Skin of body (tissue), 2 donors: ENCODE data around the gene SRF. TPM values are rescaled to one million over a fixed set of nuclear protein-coding genes. Genes with fewer than 3 reads are reported as not detected.
"Not testable (repeated sequence)": the region's sequence is repeated elsewhere in the genome, so short reads cannot be mapped to it uniquely, and the experiment has no call there.

Experiments used
- DNase-seq: peaks from one replicate; lab custom pipeline; 2025; lab: John Stamatoyannopoulos, UW
- total RNA-seq: library from RNA; depleted of rRNA; stranded (reverse); fragments of >200 nt; gene quantifications from one replicate; pipeline ENCODE4 v1.2.3, GENCODE V29; 2014

SRF gene
- 12.5 TPM for total RNA-seq

GRCh38 chr6:43170931-43171706 is at the start of gene SRF:
Gene SRF (plus strand): TSS chr6:43171269. CDS start chr6:43171657, 388 bp downstream.
- peak; percentile 99 for DNase-seq

- no peak for DNase-seq
These were observed 48.9 kb upstream of the SRF start for GRCh38 chr6:43122146-43122545.

GRCh38 chr6:43123461-43124314 is 47.4 kb upstream of the SRF start:
- DNase-seq, result peak; percentile 58

- no peak for DNase-seq
These were observed 46.6 kb upstream of the SRF start for GRCh38 chr6:43124481-43124880.

GRCh38 chr6:43125119-43125518 is 46.0 kb upstream of the SRF start:
- peak; percentile 75 for DNase-seq

DNA sequence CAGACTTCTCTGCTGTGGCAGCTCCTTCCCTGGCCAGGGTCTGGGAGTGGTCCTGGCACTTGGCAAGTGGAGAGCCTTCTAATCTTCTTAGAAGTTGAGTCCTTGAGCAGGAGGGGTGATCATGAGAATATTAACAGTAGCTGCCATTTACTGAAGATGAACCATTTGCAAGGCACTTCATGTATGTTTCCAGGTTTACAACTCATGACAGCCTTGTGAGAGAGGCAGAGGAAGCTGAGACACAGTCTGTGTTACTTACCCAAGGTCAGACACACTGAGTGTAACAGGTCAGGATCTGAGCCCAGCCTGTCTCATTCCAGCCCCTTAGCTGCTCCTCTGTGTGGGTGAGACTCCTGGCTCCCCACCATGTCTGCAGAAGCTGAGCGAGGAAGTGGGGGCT is 45.5 kb upstream of the SRF start:
- DNase-seq, result no peak

DNA sequence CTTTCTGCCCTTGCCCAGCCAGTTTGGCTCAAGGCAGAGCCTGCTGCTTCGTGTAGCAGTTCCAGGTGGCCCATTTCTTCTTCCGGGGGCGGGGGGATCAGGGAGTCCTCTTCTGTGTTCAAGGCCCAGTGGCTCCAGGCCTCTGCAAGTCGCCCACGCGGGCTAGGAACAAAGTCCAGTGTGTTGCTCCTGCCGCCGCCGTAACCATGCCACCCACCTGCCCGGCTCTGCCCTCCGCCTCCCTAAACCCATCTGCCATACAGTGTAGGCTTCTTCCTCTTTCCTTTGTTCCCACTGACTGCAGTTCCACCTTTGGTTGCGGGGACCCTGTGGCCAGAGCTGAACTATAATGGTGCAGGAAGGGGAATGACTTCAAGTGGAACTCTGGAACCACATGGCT is 43.9 kb upstream of the SRF start:
- no peak for DNase-seq

- DNase-seq, result no peak
These were observed 43.2 kb upstream of the SRF start for GRCh38 chr6:43127877-43128276.

DNA sequence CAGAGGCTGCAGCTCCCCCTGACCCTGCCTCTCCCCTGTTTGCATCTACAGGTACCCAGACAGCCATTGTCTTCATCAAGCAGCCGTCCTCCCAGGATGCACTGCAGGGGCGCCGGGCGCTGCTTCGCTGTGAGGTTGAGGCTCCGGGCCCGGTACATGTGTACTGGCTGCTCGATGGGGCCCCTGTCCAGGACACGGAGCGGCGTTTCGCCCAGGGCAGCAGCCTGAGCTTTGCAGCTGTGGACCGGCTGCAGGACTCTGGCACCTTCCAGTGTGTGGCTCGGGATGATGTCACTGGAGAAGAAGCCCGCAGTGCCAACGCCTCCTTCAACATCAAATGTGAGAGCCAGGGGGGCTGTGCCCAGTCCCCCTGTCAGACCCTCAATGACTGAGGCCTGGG is 42.1 kb upstream of the SRF start:
- no peak for DNase-seq

GRCh38 chr6:43129434-43130194 is 41.5 kb upstream of the SRF start:
- no peak for DNase-seq

- no peak for DNase-seq
These were observed 40.6 kb upstream of the SRF start for GRCh38 chr6:43130429-43130828.

- DNase-seq, result not testable (repeated sequence)
These were observed 39.7 kb upstream of the SRF start for GRCh38 chr6:43131379-43131778.

DNA sequence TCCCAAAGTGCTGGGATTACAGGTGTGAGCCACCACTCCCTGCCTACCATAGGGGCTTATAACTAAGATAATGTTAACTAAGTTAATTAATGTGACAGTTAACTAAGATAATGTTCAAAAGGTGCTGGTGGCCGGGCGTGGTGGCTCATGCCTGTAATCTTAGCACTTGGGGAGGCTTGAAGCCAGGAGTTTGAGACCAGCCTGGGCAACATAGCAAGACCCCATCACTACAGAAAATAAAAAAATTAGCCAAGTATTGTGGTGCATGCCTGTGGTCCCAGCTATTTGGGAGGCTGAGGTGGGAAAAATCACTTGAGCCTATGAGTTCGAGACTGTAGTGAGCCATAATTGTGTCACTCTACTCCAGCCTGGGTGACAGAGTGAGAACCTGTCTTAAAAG is 32.8 kb upstream of the SRF start:
- DNase-seq, result no peak

DNA sequence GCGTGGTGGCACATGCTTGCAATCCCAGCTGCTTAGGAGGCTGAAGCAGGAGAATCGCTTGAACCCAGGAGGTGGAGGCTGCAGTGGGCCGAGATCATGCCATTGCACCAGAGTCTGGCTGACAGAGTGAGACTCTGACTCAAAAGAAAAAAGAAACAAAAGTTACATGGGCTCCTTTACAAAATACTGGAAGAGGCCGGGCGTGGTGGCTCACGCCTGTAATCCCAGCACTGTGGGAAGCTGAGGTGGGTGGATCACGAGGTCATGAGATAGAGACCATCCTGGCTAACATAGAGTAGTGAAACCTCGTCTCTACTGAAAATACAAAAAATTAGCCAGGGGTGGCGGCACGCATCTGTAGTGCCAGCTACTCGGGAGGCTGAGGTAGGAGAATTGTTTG is 31.1 kb upstream of the SRF start:
- not testable (repeated sequence) for DNase-seq

DNA sequence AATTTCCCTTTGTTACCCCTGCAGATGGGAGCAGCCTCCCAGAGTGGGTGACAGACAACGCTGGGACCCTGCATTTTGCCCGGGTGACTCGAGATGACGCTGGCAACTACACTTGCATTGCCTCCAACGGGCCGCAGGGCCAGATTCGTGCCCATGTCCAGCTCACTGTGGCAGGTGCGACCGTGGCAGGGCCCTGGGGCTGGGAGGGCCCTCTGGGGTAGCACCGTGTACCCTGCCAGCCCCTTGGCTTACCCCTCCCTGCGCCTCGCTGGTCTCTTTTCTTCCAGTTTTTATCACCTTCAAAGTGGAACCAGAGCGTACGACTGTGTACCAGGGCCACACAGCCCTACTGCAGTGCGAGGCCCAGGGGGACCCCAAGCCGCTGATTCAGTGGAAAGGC is 29.4 kb upstream of the SRF start:
- no peak for DNase-seq

- no peak for DNase-seq
These were observed 29.0 kb upstream of the SRF start for GRCh38 chr6:43142101-43142500.

DNA sequence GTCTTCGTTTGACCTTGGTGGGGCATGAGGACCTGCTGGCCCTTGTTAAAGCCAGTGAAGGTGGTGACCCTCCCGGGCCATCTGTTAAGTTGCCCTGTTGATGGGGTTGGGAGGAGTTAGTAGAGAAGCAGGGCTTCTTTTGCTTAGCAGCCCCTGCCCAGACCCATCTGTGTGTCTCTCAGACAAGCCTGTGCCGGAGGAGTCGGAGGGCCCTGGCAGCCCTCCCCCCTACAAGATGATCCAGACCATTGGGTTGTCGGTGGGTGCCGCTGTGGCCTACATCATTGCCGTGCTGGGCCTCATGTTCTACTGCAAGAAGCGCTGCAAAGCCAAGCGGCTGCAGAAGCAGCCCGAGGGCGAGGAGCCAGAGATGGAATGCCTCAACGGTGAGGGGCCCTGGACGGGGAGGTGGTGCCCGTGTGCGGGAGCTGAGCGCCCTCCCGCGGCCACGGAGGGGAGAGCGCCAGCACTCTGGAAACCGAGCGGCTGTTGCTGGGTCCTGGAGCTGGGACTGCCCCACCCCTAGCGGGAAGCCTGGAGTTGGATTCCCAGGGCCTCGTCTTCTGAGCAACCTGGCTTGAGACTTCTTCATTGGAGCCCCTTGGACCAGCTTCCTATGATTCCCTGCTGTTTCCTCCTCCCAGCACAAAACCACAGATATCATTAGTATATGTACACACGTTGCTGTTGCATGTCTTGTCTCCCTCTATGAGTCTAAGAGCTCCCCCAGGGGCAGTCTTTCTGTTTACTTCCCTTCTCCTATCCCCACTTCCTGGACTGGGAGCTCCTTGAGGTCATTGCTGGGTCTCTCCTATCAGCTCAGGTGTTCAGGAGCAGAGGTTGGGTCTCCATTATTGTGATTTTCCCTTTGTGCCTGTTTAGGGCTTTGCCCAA is 27.6 kb upstream of the SRF start:
- DNase-seq, result peak; percentile 95

DNA sequence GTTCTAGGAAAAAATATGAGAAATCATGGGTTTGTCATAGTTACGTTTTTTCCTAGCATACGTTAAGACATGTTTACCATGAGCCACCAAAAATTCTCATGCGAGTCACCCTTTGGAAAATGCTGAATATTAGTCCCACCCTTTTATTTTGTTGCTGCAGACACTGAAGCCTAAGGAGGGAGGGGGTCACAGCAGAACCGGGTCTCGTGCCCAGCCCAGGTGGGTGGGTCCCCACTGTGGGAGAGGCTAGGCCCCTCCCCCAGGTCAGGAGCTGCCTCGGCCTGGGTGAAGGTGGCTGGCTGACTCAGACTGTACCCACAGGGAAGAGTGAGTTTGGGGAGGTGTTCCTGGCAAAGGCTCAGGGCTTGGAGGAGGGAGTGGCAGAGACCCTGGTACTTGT is 26.2 kb upstream of the SRF start:
- DNase-seq, result no peak

- no peak for DNase-seq
These were observed 24.8 kb upstream of the SRF start for GRCh38 chr6:43146261-43146660.

GRCh38 chr6:43146709-43147688 is 24.1 kb upstream of the SRF start:
- no peak for DNase-seq
